ENCODE data around the gene SMTNL2. TPM values are rescaled to one million over a fixed set of nuclear protein-coding genes. Genes with fewer than 3 reads are reported as not detected.

The SMTNL2 gene
- total and polyA plus RNA-seq, 9 of the 15 experiments (the other 6 are each of a cell fraction or from before 2014, with no cell fraction given): not detected

- TF ChIP-seq E4F1 (CRISPR knock-in tag; IDR thresholded peaks at IDR 0.05; ENCODE audit: borderline replicate concordance): no peak
- no peak for TF ChIP-seq ZNF696 (CRISPR knock-in tag; conservative IDR thresholded peaks at IDR 0.05)
- no peak for TF ChIP-seq GABPB2 (CRISPR knock-in tag; conservative IDR thresholded peaks at IDR 0.05)
- TF ChIP-seq KLF1 (tag; IDR thresholded peaks at IDR 0.05): no peak
- TF ChIP-seq CBFB (CRISPR knock-in tag; IDR thresholded peaks at IDR 0.05): no peak
- TF ChIP-seq DNMT1 (IDR thresholded peaks at IDR 0.05): no peak
- no peak for TF ChIP-seq PTBP1 (IDR thresholded peaks at IDR 0.05; ENCODE audit: low read depth, low read length)
- no peak for TF ChIP-seq NR1H2 (CRISPR knock-in tag; IDR thresholded peaks at IDR 0.05)
- 0 out of 4 replicates have a peak, but pooled peaks of 1 of the 2 experiments have one; percentile 25 for TF ChIP-seq FOXK2 (conservative IDR thresholded peaks at IDR 0.05 in 1 of 2, IDR thresholded peaks at IDR 0.05 in 1 of 2; ENCODE audit: low read depth in 2 of 2)
- no peak for TF ChIP-seq MAFK (IDR thresholded peaks at IDR 0.05; ENCODE audit: low read length)
- TF ChIP-seq TEAD1 (CRISPR knock-in tag; IDR thresholded peaks at IDR 0.05): no peak
- TF ChIP-seq MLX (CRISPR knock-in tag; conservative IDR thresholded peaks at IDR 0.05): no peak
- no peak for TF ChIP-seq PHF21A (IDR thresholded peaks at IDR 0.05; ENCODE audit: borderline replicate concordance, low read depth)
- no peak for TF ChIP-seq CBX1 (IDR thresholded peaks at IDR 0.05; ENCODE audit: low read depth)
- no peak for TF ChIP-seq BRD4 (IDR thresholded peaks at IDR 0.05)
- peak in 1 of 2 experiments; percentile 34; a peak in 2 of 4 replicates for TF ChIP-seq RAD21 (CRISPR knock-in tag; conservative IDR thresholded peaks at IDR 0.05 in 1 of 2, IDR thresholded peaks at IDR 0.05 in 1 of 2)
Measured at GRCh38 chr17:4565209-4566141, 18.9 kb upstream of the SMTNL2 start (continued).
